ENCODE data around the gene NEMF. TPM values are rescaled to one million over a fixed set of nuclear protein-coding genes. Genes with fewer than 3 reads are reported as not detected.

The NEMF gene
- total RNA-seq, 1 donor from 2014 or later, result 110 TPM

GRCh38 chr14:49886523-49886922 lies 33.9 kb upstream of the NEMF start:
- no peak overlapping the region for H3K4me3 Mint-ChIP-seq
- H3K27me3 Mint-ChIP-seq, result no peaks in the 10 kb centered on the region
- CTCF ChIA-PET, result no interaction called here
- H3K27ac Mint-ChIP-seq, result peak overlapping the region; percentile 53
- intact Hi-C loops (cut with micrococcal nuclease), result no loop called here
- H3K9me3 Mint-ChIP-seq, result no peaks in the 10 kb centered on the region
- DNase-seq (no peak), ATAC-seq (ENCODE audit: low read depth) (no peak)
- no peak for TF ChIP-seq CTCF (IDR thresholded peaks at IDR 0.05)
- no peaks in the 10 kb centered on the region for H3K36me3 Mint-ChIP-seq (ENCODE audit: low read depth)
- H3K4me1 Mint-ChIP-seq, result peaks cover 11% of the 10 kb centered on the region
- POLR2A ChIA-PET, result no interaction called here

- ChIA-PET POLR2A (interaction anchor here (1.8 to 6.0 kb wide), 3 partner anchors 9 to 89 kb away, joined by 12 to 50 read pairs (median 12); partner anchors contain the start of gene ARF6), CTCF (no interaction called here)
- ATAC-seq (ENCODE audit: low read depth) (no peak), DNase-seq (no peak)
- peaks cover 23% of the 10 kb centered on the region for H3K4me1 Mint-ChIP-seq
- H3K4me3 Mint-ChIP-seq, result no peak overlapping the region
- intact Hi-C loops (cut with micrococcal nuclease), result no loop called here
- TF ChIP-seq CTCF (IDR thresholded peaks at IDR 0.05), result no peak
- no peak overlapping the region for H3K27ac Mint-ChIP-seq
- no peaks in the 10 kb centered on the region for H3K27me3 Mint-ChIP-seq
- no peaks in the 10 kb centered on the region for H3K36me3 Mint-ChIP-seq (ENCODE audit: low read depth)
- no peaks in the 10 kb centered on the region for H3K9me3 Mint-ChIP-seq
Observed at GRCh38 chr14:49882826-49883694, 30.5 kb upstream of the NEMF start.

GRCh38 chr14:49881350-49882001 lies 28.9 kb upstream of the NEMF start:
- no peak for TF ChIP-seq CTCF (IDR thresholded peaks at IDR 0.05)
- no peaks in the 10 kb centered on the region for H3K36me3 Mint-ChIP-seq (ENCODE audit: low read depth)
- DNase-seq (no peak), ATAC-seq (ENCODE audit: low read depth) (no peak)
- H3K27me3 Mint-ChIP-seq, result no peaks in the 10 kb centered on the region
- H3K27ac Mint-ChIP-seq, result no peak overlapping the region
- H3K9me3 Mint-ChIP-seq, result no peaks in the 10 kb centered on the region
- intact Hi-C loops (cut with micrococcal nuclease), result no loop called here
- ChIA-PET CTCF (interaction anchor here (0.6 to 1.6 kb wide), 3 partner anchors 29 to 174 kb away, joined by 3 to 7 read pairs (median 4); partner anchors contain the start of gene NEMF), POLR2A (interaction anchor here (0.6 to 6.0 kb wide), 8 partner anchors 11 to 163 kb away, joined by 3 to 50 read pairs (median 8); partner anchors contain the start of gene ARF6)
- H3K4me3 Mint-ChIP-seq, result no peak overlapping the region
- H3K4me1 Mint-ChIP-seq, result peaks cover 18% of the 10 kb centered on the region

- TF ChIP-seq CTCF (IDR thresholded peaks at IDR 0.05), result no peak
- no peak for DNase-seq
- no peaks in the 10 kb centered on the region for H3K27me3 Mint-ChIP-seq
- H3K9me3 Mint-ChIP-seq, result no peaks in the 10 kb centered on the region
- intact Hi-C loops (cut with micrococcal nuclease), result loop anchor here (1.0 kb wide), 1 partner anchor 12 kb away; no protein-coding TSS in a partner anchor
- H3K4me1 Mint-ChIP-seq, result peaks cover 14% of the 10 kb centered on the region
- CTCF ChIA-PET, result interaction anchor here (0.7 to 1.7 kb wide), 15 partner anchors 10 to 224 kb away, joined by 3 to 11 read pairs (median 5); partner anchors contain the start of genes ARF6 and NEMF
- H3K27ac Mint-ChIP-seq, result peak overlapping the region; percentile 47
- no peaks in the 10 kb centered on the region for H3K36me3 Mint-ChIP-seq (ENCODE audit: low read depth)
- ATAC-seq (ENCODE audit: low read depth), result peak; percentile 65
- H3K4me3 Mint-ChIP-seq, result no peak overlapping the region
- POLR2A ChIA-PET, result interaction anchor here (0.6 to 6.0 kb wide), 22 partner anchors 8 to 236 kb away, joined by 3 to 50 read pairs (median 6); partner anchors contain the start of genes ARF6, NEMF and VCPKMT
Observed at GRCh38 chr14:49880267-49881064, 27.9 kb upstream of the NEMF start.

Data from activated B cell treated with CpG ODN at 0.5 μM for 24 hours (primary cell).